ENCODE measurements around the gene ARG2. TPM values are rescaled to one million over a fixed set of nuclear protein-coding genes. Genes with fewer than 3 reads are reported as not detected.

ARG2 gene
- polyA plus RNA-seq, 3 donors = 0.13 to 0.46 (median 0.33) TPM

DNA sequence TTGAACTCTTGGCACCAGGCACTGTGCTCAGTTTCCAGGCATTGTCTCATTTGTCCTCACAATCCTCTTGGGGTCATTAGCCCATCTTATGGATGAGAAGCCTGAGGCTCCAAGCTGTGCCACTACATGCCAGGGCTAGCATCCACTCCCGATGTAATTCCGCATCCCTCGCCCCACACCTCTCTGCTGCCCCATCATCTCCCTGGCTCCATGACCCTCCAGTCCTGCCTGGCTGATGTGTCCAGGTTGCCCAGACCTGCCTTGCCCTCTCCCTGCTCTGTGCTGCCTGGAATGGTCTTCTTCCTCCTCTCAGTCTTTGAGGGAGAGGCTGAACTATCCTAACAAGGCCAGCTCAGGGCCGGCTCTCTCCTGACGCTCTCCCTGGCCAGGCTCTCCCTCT lies 47.1 kb upstream of the ARG2 start:
- Histone ChIP-seq H3K9ac (ENCODE audit: insufficient read depth, low read length, poor library complexity, severe bottlenecking) (no peak overlapping the region), H3K79me2 (ENCODE audit: insufficient read depth, low read length) (no peaks in the 10 kb centered on the region), H4K20me1 (ENCODE audit: insufficient read depth, low read length) (no peaks in the 10 kb centered on the region), H3K9me3 (replicated peaks in 1 of 2; ENCODE audit: control insufficient read depth in 1 of 2, insufficient read depth in 1 of 2, low read length in 2 of 2) (no peaks in the 10 kb centered on the region), H3K36me3 (replicated peaks in 1 of 2; ENCODE audit: control insufficient read depth in 1 of 2, insufficient read depth in 2 of 2, low read length in 2 of 2) (no peaks in the 10 kb centered on the region), H2AFZ (ENCODE audit: insufficient read depth, low read depth, low read length, poor library complexity, severe bottlenecking) (no peak overlapping the region), H3K27ac (ENCODE audit: low read depth in 1 of 2, low read length in 2 of 2) (no peak overlapping the region), H3K27me3 (ENCODE audit: control insufficient read depth in 2 of 2, insufficient read depth in 2 of 2, low read length in 2 of 2) (no peaks in the 10 kb centered on the region), H3K4me2 (replicated peaks; ENCODE audit: extremely low read depth, low read length, poor library complexity, severe bottlenecking) (no peak overlapping the region), H3K4me3 (replicated peaks in 1 of 3; ENCODE audit: low read depth in 2 of 3, low read length in 3 of 3) (no peak overlapping the region), H3K4me1 (ENCODE audit: control insufficient read depth in 1 of 2, insufficient read depth in 2 of 2, low read length in 2 of 2) (no peaks in the 10 kb centered on the region)
- WGBS (ENCODE audit: insufficient coverage) = 97% methylated on average over 5 of the region's 5 CpGs
- no peaks in the 10 kb centered on the region for H3K36me3 Mint-ChIP-seq
- peaks cover 8 to 11% (median 9%) of the 10 kb centered on the region in 3 donors for H3K27me3 Mint-ChIP-seq (ENCODE audit: low read depth in 3 of 3)
- intact Hi-C loops (cut with micrococcal nuclease) = loop anchor here in 1 of 2 donors (5.0 kb wide), 1 partner anchor 145 kb away; no protein-coding TSS in a partner anchor
- H3K9me3 Mint-ChIP-seq = no peaks in the 10 kb centered on the region
- peak overlapping the region in 1 of 2 donors; percentile 16 for H3K4me3 Mint-ChIP-seq
- no peak overlapping the region for H3K27ac Mint-ChIP-seq
- peaks cover 7% of the 10 kb centered on the region for H3K4me1 Mint-ChIP-seq
- DNase-seq = no peak
- no peak for TF ChIP-seq CTCF (IDR thresholded peaks at IDR 0.05)

DNA sequence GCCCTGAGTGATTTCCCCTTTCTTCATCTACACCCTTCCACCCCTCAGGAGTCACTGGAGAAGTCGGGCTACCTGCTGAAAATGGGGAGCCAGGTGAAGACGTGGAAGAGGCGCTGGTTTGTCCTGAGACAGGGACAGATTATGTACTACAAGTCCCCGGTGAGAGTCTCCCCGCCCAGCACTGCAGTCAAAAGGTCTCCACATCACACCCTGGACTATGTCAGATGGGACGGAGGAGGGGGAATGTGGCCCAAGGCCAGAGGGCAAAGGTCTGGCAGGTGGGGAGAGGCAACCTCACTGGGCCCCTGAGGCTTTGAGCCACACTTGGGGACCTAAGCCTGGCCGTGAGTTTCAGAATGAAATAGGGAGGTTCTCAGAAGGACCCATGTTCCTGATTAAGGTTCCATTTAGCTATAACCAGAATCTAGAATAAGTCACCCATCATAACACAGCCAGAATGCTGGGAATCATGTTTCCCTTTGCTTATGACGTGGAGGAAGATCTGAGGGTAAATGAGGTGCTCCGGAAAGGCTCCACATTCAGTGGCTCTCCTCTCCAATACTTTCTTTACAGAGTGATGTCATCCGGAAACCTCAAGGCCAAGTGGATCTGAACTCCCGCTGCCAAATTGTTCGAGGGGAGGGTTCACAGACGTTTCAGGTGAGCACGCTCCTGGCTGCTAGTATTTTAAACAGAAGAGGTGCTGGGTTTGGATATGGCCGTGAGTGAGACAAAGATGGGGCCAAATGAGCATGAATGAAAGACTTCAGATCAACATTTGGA lies 46.3 kb upstream of the ARG2 start:
- Mint-ChIP-seq H3K9me3 (no peaks in the 10 kb centered on the region), H3K27me3 (ENCODE audit: low read depth in 3 of 3) (peaks cover 8 to 11% (median 10%) of the 10 kb centered on the region in 3 donors), H3K4me3 (no peak overlapping the region), H3K27ac (peak overlapping the region in 1 of 7 donors; percentile 40), H3K4me1 (peaks cover 7% of the 10 kb centered on the region), H3K36me3 (no peaks in the 10 kb centered on the region)
- intact Hi-C loops (cut with micrococcal nuclease) = loop anchor here in 1 of 2 donors (5.0 kb wide), 1 partner anchor 146 kb away; no protein-coding TSS in a partner anchor
- H3K9ac ChIP-seq (ENCODE audit: insufficient read depth, low read length, poor library complexity, severe bottlenecking) = no peak overlapping the region
- no peak overlapping the region for H2AFZ ChIP-seq (ENCODE audit: insufficient read depth, low read depth, low read length, poor library complexity, severe bottlenecking)
- H4K20me1 ChIP-seq (ENCODE audit: insufficient read depth, low read length) = no peaks in the 10 kb centered on the region
- no peak overlapping the region for H3K27ac ChIP-seq (ENCODE audit: low read depth in 1 of 2, low read length in 2 of 2)
- no peaks in the 10 kb centered on the region for H3K79me2 ChIP-seq (ENCODE audit: insufficient read depth, low read length)
- 95% methylated on average over 8 of the region's 15 CpGs for WGBS (ENCODE audit: insufficient coverage)
- no peaks in the 10 kb centered on the region for H3K27me3 ChIP-seq (ENCODE audit: control insufficient read depth in 2 of 2, insufficient read depth in 2 of 2, low read length in 2 of 2)
- no peaks in the 10 kb centered on the region for H3K36me3 ChIP-seq (replicated peaks in 1 of 2; ENCODE audit: control insufficient read depth in 1 of 2, insufficient read depth in 2 of 2, low read length in 2 of 2)
- H3K4me3 ChIP-seq (replicated peaks in 1 of 3; ENCODE audit: low read depth in 2 of 3, low read length in 3 of 3) = no peak overlapping the region
- no peak overlapping the region for H3K4me2 ChIP-seq (replicated peaks; ENCODE audit: extremely low read depth, low read length, poor library complexity, severe bottlenecking)
- no peak for DNase-seq
- no peaks in the 10 kb centered on the region for H3K9me3 ChIP-seq (replicated peaks in 1 of 2; ENCODE audit: control insufficient read depth in 1 of 2, insufficient read depth in 1 of 2, low read length in 2 of 2)
- no peaks in the 10 kb centered on the region for H3K4me1 ChIP-seq (ENCODE audit: control insufficient read depth in 1 of 2, insufficient read depth in 2 of 2, low read length in 2 of 2)
- no peak for TF ChIP-seq CTCF (IDR thresholded peaks at IDR 0.05)
